ENCODE results near the gene LRRFIP1. TPM values are rescaled to one million over a fixed set of nuclear protein-coding genes. Genes with fewer than 3 reads are reported as not detected.

LRRFIP1 gene
- total RNA-seq, 1 experiment from 2014 or later: 73.3 TPM

DNA sequence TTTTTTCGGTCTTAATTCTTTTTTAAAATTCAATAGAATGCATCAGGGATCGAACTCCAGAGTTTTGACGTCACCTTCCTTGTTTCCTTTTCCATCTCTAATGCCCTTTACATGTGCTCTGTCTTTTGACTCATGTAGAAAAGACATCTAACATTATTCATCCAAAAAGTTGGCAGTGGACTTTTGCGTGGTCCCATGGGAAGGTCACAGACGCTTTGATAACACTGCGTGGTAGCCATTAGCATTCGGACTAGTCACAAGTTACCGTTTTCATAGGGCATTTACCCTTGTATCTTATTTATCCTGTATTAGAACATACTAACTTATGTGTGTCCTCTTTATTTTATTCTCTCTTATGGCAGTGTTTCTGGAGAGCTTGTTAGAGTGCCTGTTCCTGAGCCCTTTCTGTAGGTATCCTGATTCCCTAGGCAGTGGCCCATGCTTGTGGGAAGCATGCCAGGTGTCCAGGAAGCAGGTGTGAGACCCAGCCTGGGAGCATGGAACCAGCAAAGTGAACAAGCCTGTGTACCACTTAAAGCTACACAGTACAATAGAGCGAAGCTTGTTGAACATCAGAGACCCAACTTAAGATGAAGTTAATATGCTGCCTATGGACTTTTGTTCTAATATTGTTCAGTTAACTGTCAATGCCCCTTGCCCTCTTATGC lies 97.6 kb downstream of the LRRFIP1 start:
- no peak for DNase-seq (ENCODE audit: low spot score)

DNA sequence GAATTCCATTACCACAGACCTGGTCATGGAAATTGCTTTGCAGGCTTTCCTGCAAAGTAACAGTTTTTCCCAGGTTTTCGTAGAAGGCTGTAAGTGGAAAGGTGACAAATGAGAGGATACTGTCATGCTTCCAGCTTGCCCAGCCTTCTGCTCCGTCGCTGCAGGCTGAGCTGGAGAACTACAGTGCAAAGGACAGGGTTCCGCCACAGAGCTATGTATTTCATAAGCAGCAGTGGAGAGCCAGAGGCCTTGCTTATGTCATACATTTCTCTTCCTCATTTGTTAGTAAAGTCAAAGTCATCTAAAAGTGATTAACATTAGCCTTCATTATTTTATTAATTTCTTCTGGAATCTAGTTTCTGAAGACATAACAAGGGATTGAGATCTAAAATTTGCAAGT lies 98.3 kb downstream of the LRRFIP1 start:
- DNase-seq (ENCODE audit: low spot score): no peak

DNA sequence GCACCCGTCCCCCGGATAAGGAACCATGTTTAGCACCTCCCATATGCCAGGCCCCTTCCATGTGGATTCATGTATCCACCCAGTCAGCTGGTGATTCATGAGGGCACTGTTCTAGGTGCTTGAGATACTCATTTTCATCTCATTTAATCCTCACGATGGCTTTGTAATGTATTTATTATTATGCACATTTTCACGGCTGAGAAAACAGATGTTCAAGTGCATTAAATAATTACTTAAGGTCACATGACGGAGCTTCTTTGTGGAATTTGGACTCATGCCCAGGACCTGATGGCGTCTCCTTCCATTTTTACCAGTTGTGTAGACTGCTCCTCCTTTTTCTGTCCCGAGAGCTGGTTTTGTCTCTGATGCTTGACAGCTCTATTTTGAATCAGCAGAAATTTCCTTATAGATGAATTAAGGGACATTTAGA lies 99.0 kb downstream of the LRRFIP1 start:
- peak; percentile 47 for DNase-seq (ENCODE audit: low spot score)

DNA sequence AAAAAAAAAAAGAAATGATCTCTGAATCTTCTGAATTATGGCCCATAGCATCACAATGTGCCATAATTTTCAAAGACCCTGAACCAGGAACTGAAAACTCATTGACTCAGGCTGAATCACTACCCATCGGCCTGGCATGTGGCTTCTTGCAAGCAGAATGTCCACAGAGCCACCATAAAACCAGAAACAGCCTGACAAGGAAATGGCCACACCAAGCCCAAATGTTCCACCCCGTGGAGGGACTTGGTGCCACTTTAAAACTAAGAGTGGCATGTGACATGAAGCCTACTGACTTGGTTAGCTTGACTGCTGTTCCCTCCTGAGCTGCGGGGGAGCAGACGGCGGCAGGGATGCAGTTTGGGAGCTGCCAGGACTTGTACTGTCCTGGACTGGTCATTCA lies 100.0 kb downstream of the LRRFIP1 start:
- DNase-seq (ENCODE audit: low spot score): no peak

DNA sequence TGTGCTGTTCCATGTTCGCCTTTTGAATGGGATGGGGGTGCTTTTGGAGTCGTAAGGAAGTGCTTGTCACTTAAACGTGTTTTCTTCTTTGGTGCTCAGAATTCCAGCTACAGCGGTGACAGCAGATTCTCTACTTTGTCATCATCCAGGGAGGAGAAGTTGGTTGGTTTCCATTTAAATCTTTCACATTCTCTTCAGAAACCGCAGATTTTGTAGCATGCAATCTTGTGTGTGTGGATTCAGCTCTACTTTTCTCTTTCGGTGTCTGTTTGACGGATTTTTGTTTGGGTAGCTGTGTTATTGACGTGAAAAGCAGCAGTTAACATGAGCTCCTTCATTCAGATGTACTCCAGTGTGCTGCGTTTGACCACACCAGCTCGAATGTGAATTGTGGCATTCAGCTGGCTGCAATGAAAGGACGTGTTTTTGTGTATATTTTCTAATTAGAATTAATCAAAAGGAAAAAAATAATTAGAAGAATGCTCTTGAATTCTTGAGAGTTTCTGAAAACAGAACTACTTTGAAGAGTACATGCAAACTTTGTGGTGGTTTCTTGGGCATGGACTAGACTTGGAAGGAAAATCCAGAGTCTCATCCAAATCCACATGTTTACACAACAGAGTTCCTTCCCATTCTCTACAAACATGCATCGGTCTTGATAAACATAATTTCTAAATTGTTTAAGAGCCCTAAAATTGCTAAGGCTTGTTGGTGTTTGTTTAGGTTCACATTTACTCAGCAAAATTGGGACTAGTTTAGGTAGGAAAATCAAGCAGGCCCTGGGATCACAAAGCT lies 102.5 kb downstream of the LRRFIP1 start:
- DNase-seq (ENCODE audit: low spot score): no peak

DNA sequence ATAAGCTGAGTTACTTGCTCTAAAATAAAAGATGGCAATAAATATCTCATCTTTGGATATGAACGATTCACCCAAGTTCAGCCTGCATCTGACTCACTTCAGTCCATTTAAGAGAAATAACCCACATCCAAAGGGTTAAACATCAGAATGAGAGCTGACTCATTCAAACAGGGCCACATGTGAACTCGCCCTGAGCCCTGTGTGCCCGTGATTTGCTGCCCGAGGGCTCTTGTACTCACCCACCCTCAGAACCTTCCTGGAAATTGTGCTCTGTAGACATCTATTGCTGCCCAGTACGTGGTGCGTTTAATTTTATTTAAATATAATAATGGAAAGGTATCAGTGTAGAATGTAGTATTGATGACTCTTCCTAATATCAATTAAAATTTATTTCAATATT lies 104.3 kb downstream of the LRRFIP1 start:
- DNase-seq (ENCODE audit: low spot score): peak; percentile 82

DNA sequence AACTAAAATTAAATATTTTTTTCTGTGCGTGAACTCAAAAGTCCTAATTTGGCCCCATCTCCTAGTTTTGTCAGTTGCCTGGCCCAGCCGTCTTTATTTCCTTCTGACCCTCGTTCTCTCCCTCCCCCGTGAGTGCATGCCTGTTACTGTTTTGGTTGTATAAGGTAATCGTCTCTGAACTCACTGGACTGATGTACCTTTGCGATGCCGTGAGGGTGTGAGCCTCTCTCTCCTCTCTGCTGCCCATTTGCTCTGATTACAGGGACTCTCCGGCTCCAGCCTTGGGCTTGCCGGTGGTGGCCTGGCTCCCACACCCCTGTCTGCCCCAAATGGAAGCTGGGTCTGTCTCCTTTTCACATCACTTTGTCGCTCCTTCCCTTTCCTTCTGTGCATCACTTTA lies 104.7 kb downstream of the LRRFIP1 start:
- DNase-seq (ENCODE audit: low spot score): no peak

DNA sequence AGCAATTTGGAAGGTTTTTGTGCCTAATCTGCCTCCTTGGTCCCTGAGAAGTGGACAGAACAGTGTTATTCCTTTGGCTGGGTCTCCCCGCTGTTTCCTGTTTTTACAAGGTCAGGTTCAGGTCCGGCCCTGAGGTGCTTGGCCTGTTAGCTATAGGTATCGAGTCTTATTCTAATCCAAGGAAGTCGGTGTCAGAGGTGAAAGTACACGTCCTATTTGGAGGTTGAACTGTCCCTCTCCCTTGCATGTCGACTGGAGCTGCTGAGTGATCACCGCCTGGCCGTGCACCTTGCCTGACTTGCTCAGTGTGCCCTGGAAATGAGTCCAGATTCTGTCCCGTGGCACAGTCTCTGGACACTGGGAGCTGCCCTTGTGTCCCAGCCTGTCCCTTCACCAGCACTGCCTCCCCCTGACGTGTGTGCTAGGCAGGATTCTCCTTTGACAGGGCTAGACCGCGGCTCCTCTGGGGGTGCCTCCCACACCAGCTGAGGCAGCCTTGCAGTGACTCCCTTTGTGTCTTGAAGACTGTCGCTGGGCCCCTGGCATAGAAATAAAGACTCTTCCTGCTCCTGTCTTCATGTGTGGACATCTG lies 105.5 kb downstream of the LRRFIP1 start:
- no peak for DNase-seq (ENCODE audit: low spot score)

DNA sequence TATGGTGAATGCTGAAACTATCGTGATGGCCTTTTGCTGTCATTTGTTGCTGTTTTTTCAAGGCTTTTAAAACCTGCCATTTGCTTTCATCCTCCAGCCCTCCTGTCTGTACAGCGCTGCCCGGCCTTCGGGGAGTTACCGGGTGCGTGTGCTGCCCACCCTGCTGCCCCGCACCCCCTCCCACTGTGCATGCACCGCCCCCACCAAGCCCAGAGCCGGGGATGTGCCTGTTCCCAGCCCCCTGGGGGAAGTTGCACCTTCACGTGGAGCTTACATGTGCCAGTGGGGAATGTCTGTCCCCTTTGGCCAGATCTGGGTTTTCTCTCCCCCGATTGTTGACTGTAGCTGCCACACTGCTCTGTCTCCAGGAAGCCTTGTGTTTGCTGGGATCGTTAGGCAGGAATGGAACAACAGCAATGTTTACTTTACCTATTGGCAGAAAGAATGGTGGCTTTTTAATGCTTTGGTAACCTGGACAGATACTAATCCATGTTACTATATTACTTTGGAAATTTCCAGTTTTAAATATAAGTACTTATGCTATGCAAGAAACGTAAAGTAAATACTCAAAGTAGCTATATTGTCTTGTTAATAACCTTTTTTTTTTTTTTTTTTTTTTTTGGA lies 106.4 kb downstream of the LRRFIP1 start:
- DNase-seq (ENCODE audit: low spot score): no peak

DNA sequence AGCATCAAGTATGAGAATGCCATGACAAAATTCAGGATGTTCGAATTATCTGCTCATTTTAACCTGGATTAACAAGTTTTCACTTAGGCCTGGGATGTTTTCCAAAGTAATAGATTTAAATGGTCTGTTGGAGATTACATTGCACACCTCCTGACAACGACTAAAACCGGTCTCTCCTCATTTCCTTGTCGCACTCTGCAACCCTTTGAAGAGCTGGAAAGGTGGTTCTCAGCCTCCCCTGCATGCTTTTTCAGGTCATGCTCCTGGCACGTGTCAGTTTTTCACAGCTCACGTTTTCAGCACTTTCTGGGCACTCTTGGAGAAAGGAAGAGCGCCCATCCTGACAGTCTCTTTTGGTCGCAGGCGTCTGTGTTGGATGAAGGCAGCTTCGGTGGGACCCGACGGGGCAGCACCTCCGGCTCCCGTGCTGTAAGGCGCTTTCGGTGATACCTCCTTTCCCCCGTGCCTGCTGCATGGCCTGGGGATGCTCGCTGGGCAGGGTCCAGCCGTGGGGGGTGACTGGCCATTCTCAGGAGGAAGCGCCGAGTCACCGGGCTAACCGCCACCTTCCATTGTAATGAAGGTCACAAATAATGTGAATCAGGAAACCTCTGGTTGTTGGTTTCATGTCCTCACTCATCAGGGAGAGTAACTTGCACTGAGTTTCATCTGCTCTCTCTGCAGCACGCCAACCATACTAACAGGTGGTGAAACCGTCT lies 107.7 kb downstream of the LRRFIP1 start:
- DNase-seq (ENCODE audit: low spot score): peak; percentile 31

DNA sequence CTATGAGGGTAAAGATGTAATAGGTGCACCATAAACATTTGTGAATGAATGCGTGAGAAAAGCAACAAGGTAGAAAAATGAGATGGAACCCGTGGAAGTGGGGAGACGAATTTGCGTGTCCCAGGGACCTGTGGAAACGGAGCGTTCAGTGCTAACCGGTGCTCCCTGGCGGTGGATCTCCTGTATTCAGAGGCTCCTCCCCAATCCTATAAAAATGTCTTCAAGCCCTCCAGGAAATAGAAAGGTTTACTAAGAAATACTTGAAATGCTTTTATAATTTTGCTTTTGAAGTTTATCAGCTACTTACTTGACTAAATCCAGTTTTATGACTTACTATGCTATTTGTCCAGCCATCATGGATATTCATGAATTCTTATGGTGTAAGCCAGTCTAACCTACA lies 108.4 kb downstream of the LRRFIP1 start:
- DNase-seq (ENCODE audit: low spot score): no peak

DNA sequence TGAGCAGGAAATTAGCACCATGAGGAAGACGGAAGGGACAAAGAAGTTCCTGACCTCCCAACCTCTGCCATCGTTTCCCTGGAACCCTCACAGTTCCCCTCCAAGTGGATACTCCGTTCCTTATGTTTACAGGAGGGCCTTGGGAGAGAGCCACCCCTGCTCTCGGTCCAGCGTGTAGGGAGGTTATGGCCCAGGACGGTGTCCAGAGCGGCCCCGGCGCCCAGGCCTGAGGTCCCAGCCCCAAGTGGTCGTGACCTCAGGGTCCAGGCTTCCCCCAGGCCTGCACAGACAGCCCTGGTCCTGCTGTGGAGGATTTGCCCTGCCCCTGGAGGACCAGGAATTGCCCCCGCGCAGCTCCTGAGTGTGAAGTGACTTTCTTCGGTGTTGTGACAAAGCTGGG lies 109.4 kb downstream of the LRRFIP1 start:
- DNase-seq (ENCODE audit: low spot score): no peak

DNA sequence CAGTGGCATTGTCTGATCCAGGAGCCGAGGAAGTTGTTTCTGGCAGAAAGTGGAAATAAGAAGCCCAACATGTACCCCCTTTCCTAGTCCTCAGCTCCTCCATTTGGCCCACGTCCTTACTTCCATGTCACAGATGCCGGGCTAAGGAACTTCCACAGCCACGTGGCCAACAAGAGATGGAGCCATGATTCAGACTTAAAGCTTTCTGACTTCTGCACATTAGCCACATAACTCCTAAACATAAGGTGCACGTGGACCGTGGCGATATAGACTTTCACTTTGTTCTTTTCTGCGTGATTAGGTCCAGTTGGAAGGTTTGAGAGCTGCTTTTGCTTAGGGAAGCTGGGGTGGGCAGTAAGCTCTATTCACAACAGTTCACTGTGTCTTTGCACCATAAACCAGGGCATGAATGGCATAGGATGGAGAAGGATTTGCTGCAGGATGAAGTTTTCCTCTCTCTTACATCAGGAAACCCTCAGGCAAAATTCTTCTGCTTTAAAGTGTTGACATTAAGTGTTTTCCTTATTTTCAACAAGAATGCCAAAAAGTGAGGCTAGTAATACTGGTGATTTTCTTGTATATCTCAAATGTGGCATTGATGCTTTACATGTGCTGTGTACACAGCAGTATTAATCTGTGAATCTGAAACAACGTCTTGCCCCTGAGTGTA lies 109.9 kb downstream of the LRRFIP1 start:
- no peak for DNase-seq (ENCODE audit: low spot score)

DNA sequence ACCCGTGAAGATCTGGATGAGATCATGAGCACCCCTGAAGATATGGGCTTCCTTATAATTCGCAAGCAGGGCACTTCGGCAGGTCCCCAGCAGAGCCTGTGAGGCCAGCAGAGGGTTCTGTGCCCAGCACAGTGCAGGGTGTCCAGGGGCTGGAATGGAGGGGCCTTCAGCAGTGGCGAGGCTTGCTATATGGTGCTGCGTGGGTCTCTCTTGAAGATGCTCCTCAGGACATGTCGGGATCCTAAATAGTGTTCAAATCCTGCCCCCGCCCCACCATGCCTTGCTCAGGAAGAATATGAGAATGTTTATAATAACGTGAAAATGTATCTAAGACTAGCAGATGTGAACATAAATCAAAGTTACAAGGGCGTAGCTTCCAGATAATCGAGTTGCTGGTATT lies 110.9 kb downstream of the LRRFIP1 start:
- no peak for DNase-seq (ENCODE audit: low spot score)

DNA sequence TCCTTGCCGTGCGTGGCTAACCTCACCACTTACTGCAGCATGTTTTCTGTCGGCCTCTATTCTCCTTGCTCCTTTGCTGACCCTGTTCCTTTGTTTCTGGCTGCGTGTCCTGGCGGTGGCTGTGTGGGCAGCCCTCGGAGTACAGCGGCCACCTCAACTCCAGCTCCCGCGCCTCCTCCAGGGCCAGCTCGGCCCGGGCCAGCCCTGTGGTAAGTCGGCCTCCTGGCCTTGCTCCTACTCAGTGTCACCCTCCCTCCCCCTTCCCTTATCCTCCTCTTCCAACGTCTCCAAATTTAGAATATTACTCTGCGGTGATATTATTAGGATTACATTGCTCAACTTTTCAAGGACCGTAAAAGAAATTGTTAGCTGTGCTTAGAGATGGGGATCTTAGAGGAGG lies 111.7 kb downstream of the LRRFIP1 start:
- DNase-seq (ENCODE audit: low spot score): no peak

DNA sequence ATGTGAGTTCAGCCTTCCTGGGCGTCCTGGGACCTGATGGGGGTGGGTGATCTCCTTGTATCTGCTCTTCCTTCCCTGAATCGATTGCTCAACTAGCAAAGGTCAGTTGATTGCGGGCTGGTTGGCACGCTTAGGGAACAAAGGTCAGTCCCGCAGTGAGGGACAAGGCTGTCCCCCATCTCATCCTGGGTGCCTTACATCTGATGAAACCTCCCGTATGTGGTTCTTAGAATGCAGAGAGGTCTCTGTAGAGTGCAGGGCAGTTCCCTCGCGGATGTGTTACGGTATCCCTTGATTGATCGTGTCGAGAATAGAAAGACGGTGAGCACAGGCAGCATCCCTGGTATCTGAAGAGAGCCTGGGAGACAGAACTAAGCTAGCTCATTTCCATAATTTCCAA lies 114.8 kb downstream of the LRRFIP1 start:
- no peak for DNase-seq (ENCODE audit: low spot score)

DNA sequence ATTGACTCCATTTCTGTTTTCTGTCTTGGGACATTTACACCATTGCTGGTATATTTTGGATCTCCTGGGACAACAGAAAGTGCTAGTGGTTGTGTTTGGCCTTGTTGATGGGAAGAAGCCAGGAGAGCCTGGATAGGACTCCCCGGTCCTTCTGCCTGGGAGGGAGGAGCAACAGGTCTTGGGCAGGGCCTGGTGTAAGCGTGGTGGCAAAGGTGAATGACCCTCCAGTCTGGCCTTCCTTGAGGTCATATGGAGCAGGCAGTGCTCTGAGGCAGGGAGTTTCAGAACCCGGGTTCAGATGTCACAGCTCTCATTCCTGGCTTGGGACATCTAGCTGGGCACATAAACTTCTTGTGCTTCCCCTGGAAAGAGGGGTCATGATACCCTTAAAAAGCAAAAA lies 115.2 kb downstream of the LRRFIP1 start:
- no peak for DNase-seq (ENCODE audit: low spot score)

DNA sequence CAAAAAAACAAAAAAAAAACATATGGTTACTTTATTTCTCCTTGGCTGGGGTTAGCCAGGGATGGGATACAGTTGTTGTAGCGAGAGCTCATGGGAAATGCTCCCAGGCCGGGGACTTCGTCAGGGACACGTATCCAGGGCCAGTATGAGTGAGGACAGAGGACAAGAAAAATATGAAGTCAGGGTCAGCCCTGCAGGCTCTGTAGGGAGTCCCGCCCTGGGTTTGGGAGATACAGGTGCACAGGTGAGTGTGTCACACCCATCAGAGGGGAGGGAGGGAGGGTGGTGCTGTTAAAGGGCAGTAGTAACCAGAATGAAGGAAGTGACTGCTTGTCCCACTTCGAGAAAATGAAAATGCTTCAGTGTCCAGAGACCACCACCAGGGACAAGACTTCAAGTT lies 115.6 kb downstream of the LRRFIP1 start:
- DNase-seq (ENCODE audit: low spot score): no peak

DNA sequence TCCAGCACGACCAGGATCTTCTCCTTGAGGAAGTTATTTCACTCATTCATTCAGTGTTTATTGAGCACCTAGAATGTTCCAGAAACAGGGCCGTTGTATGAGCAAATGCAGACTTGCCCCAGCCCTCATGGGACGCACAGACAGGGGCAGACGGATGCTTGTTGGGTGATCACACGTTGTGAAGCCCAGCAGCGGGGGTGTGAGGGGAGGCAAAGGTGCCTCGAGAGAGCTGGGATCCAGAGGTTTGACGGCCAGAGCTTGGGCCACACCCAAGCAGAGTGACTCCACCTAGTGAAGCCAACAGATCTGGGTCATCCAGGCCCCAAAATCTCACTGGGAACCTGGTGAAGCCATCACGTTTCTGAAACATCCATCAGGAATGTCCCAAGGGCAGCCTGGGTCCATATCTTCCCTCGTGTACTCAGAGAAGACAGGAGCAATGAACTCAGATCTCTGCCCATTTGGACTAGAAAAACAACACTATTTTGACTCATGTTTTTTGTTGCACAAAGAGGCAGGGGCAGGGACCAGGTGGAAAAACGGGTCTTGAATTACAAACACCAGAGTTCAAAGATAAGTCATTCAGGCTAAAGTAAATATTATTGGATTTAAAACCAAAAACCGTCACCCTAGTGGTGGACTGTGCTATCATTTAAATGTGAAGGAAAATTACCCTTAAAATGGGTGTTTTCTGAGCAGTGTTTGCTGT lies 116.3 kb downstream of the LRRFIP1 start:
- DNase-seq (ENCODE audit: low spot score): peak; percentile 22

DNA sequence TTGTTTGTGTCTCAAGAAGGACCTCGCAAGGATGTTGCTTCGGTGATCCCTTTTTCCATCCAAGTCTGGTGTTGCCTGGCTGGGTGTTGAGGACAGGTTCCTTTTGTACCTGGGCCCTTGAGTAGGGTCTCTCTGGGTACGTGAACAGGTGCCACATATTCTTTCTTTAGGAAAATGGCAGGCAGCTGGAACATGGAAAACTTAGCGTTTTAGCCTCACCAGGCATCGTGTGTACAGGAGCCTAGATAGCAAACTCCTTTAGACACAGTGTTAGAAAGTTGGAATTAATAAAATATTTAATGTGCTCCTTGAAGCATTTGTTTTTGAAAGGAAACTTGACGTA lies 116.9 kb downstream of the LRRFIP1 start:
- no peak for DNase-seq (ENCODE audit: low spot score)
